HL-60/S4 (cell line): Measurements from ENCODE around the gene ARHGEF38.

ENCODE experiments used
- in situ Hi-C: fragments of 300-500 bp; cut with MboI; formaldehyde crosslinking; loops from 2 replicates; pipeline ENCODE4 v1.14.3; 2022; ENCODE audit warnings: low sequenced_read_pairs

The ARHGEF38 gene

GRCh38 chr4:105558277-105558676 lies 5.9 kb downstream of the ARHGEF38 start:
- in situ Hi-C loops, result no loop called here

- in situ Hi-C loops, result no loop called here
Measured at GRCh38 chr4:105560421-105560848, 8.0 kb downstream of the ARHGEF38 start.

GRCh38 chr4:105563352-105563751 lies 10.9 kb downstream of the ARHGEF38 start:
- in situ Hi-C loops, result no loop called here

GRCh38 chr4:105568584-105568983 lies 16.2 kb downstream of the ARHGEF38 start:
- in situ Hi-C loops, result no loop called here

GRCh38 chr4:105569057-105569865 lies 16.8 kb downstream of the ARHGEF38 start:
- in situ Hi-C loops, result no loop called here

- in situ Hi-C loops, result no loop called here
Measured at GRCh38 chr4:105569866-105570236, 17.4 kb downstream of the ARHGEF38 start.

GRCh38 chr4:105572296-105572695 lies 19.9 kb downstream of the ARHGEF38 start:
- in situ Hi-C loops, result no loop called here

- in situ Hi-C loops, result no loop called here
Measured at GRCh38 chr4:105586638-105587328, 34.4 kb downstream of the ARHGEF38 start.

GRCh38 chr4:105587841-105588240 lies 35.4 kb downstream of the ARHGEF38 start:
- in situ Hi-C loops, result no loop called here

GRCh38 chr4:105588252-105588651 lies 35.8 kb downstream of the ARHGEF38 start:
- in situ Hi-C loops, result no loop called here

- in situ Hi-C loops, result no loop called here
Measured at GRCh38 chr4:105591573-105591972, 39.2 kb downstream of the ARHGEF38 start.

GRCh38 chr4:105594099-105595010 lies 41.9 kb downstream of the ARHGEF38 start:
- in situ Hi-C loops, result no loop called here

GRCh38 chr4:105596684-105597083 lies 44.3 kb downstream of the ARHGEF38 start:
- in situ Hi-C loops, result no loop called here

- in situ Hi-C loops, result no loop called here
Measured at GRCh38 chr4:105598052-105598451, 45.6 kb downstream of the ARHGEF38 start.

- in situ Hi-C loops, result no loop called here
Measured at GRCh38 chr4:105598787-105599186, 46.4 kb downstream of the ARHGEF38 start.

GRCh38 chr4:105599482-105599881 lies 47.1 kb downstream of the ARHGEF38 start:
- in situ Hi-C loops, result no loop called here

- in situ Hi-C loops, result no loop called here
Measured at GRCh38 chr4:105599932-105600655, 47.7 kb downstream of the ARHGEF38 start.

GRCh38 chr4:105600951-105601350 lies 48.5 kb downstream of the ARHGEF38 start:
- in situ Hi-C loops, result no loop called here

- in situ Hi-C loops, result no loop called here
Measured at GRCh38 chr4:105601406-105601805, 49.0 kb downstream of the ARHGEF38 start.

- in situ Hi-C loops, result no loop called here
Measured at GRCh38 chr4:105603158-105603557, 50.7 kb downstream of the ARHGEF38 start.

- in situ Hi-C loops, result no loop called here
Measured at GRCh38 chr4:105605493-105605892, 53.1 kb downstream of the ARHGEF38 start.
